HG02623 (cell line): ENCODE measurements around the gene NOS1AP.

Source experiments
- ATAC-seq: cut with Tn5 transposase; IDR thresholded peaks from one replicate; pipeline ENCODE4 v1.9.1; 2021; ENCODE audit warnings: moderate library complexity; ENCODE audit not compliant: unreplicated experiment

NOS1AP gene

DNA sequence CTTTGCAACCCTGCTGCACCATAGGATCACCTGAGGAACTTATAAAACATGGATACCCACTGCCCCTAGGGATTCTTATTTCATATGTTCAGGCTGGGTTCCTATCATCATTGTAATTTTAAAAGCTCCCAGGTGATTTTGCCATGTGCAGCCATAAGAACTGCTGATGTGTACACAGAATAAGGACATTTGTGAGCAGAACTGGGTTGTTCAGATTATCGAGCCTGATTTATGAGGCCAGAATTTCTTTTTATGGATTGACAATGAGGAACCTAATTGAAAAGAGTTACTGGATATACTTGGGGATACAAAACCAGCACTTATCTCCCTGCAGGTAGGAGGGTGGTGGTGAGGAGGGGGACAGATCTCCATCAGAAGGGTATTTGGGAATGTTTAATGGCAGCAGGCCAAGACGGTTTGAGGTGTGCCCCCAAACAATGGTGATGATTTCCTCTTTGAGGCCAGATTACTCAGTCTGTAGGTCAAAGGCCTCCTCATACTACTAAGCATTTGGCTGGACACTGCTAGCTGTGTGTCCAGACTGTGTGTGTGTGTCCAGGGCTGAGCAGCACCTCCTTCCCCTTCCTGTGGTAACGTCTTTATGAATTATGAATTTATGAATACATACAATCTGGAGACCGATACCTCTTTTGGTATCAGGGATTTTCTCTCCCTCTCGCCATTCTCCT, 18.9 kb downstream of the NOS1AP start:
- ATAC-seq, result no peak

DNA sequence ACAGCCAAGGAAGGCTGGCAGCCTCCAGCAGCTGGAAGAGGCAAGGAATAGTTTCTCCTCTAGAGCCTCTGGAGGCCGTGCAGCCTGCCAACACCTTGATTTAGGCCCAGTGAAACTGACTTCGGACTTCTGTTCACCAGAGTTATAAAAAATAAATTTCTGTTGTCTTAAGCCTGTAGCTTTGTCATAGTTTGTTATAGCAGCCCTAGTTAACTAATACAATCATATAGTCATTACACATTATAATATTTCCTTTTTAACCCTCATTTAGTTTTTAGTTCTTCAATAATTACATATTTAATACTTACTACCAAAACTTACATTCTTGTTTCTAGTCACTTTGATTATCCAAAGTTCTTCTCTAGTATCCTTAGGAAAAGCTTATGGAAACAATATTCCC, 20.3 kb downstream of the NOS1AP start:
- no peak for ATAC-seq

DNA sequence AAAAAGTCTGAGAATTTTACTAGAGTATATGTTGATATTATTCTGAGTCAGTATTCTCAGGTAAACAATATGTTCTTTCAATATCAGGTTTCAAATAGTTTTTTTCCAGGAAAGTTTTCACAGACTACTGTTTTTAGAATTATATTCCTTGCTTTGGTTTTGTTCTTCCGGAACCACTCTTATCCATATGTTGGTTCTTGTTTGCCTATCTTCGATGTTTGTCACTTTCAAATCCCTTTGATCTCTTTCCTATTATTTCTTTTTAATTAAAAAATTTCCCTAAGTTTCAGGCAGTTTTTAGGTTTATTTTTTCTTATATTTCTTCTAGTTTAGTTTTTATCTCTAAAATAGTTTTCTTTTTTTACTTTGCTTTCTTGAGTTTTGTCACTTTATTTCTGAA, 20.9 kb downstream of the NOS1AP start:
- ATAC-seq, result no peak

DNA sequence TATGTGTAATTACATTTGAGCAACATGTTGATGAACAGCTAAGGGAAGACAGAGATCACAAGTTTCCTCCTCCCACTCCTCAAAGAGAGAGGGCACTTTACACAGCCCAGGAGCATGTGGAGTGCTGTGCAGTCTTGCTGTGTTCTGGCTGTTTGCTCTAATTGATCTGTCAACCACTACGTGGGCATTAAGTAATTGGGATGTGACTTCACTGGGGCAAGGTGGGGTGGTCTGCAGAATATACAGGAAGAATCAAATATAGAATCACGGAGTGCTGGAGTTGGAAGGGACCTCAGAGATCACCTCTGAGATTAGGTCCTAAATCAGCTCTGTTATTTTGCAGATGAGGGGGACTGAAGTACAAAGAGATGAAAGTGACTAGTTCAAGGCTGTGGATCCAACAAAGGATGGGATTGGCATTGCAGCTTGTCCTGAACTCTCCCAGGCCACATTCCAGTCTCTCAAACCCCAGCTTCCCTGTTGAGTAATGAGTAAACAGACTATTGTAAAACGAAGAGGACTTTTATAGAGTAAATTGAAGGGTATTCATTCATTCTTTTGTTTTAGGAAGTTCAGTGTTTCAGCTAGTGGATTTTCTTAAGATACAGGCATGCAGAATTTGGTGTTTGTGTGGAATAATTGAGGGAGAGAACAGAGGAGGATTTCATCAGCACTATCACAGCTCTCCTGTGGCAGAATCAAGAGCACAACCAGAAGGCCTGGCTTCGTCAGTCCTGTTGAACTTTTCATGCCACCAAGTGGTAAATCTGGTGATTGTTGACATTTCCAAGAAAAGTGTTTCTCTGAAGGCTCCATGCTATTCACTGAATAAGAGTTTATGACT, 22.4 kb downstream of the NOS1AP start:
- ATAC-seq, result no peak

DNA sequence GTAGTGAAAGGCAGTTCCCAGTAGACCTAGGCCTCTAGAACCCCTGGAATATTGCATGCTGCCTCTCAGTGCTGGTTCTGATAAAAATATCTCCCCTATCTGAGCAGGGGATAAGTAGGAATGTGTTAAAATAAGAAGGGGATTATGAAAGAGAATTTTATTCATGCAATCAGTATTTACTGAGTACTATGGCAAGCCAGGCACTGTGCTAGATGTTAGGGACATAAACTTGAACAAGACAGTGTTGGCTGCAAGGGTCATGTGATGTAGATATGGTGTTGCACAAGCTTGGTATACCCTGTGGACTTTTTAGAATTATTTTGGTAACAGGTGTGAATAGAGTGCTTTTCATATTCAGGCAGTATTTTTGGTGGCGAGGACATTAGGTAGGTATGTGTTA, 23.6 kb downstream of the NOS1AP start:
- ATAC-seq, result no peak

DNA sequence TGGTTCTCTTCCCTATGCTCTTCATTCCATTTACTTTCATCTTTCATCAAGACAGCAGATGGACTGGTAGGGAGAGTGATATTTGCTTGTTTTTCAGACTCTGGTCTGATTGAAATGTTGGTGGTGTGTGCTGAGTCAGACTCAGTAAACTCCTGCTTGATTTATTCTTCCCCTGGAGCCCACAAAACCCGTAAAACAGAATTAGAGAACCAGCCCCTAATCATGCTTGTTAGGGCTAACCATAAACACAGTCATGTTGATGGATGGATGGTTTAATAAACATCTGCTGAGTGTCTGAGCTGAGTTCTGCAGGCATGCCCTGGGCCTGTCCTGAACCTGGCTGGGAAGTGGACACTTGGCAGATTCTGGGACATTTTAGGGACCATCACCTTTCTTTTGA, 24.8 kb downstream of the NOS1AP start:
- no peak for ATAC-seq

DNA sequence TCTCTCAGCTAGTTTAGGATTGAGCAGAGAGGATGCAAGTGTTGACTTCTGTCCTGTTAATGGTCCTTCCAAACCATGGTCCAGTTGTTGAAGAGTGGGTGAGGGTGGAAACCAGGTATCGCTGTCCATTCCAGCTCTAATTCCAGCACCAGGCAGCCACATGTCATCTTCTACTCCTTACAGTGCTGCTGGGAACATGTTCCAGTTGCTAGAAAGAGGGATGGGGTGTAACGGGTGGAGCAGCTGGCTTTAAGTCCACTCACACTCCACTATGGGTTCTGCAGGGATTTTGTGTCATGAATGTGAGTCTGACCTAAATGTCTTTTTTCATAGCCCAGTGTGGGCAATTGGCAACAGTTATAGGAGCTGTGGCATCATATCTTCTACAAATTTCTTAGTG, 25.2 kb downstream of the NOS1AP start:
- ATAC-seq, result no peak

DNA sequence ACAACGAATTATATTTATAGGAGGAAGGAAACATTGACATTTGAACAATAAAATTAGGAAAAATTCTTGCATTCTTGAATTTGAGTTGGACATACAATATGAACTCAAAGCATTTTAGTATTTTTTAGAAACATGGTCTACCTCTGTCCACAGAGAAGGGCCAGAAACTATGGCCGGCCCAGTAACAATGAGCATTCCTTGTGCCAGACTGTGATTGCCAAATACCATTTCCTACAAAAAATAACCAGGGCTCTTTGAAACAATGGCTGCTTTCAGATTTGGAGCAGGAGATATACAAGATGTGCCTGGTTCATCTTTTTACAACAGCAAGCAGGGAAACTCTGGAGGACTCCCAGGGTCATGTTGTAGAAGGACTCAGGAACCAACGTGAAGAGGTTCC, 38.4 kb downstream of the NOS1AP start:
- ATAC-seq, result no peak

DNA sequence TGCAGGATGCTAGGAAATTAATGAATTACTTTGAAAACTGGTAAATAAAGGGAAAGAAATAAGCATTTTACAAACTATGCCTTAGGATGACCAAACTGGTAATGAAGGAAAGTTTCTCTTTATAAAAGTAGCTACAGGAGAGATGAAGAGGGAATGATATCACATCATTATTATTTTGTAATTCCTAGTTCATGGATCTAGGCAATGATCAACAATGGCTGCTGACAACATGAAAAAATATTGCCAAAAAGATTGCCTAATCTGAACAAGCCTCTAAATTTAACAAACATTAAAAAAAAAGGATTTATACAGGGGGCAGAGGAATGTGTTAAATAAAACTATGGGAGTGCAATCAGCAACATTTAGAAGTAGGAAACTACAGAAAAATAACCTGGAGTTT, 38.9 kb downstream of the NOS1AP start:
- no peak for ATAC-seq

DNA sequence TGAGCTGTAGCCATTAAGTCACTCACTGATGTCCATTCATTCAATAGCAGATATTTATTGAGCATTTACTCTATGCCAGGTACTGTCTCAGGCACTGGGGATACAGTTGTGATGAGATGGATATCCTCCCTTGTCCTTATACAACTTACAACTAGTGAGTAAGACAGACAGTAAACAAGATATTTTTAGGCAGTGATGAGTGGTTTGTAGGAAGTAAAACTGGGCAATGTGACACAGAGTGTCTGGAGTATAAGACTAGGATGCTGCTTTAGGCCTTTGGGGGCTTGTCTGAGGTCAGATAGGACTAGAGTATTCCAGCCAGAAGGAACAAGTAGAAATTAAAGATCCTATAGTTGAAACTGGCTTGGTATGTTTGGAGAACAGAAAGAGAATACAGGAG, 41.4 kb downstream of the NOS1AP start:
- no peak for ATAC-seq

DNA sequence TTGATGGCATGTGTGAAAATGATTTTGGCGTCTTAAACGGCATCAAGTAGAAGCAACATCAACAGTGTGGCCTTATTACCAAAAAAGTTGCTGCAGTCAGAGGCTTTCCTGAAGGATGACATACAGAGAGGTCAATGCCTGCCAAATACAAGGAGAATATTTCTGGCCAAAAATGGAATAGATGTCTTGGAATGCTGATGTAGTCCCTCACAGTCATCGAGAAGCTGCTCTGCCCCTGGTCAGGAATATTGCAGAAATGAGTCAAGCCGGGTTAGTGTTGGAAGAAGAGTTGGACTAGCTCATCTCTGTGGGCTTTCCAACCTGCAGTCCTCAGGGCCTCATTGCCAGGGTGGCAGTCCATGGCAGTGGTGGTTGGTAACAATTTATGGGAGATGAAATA, 42.1 kb downstream of the NOS1AP start:
- no peak for ATAC-seq

DNA sequence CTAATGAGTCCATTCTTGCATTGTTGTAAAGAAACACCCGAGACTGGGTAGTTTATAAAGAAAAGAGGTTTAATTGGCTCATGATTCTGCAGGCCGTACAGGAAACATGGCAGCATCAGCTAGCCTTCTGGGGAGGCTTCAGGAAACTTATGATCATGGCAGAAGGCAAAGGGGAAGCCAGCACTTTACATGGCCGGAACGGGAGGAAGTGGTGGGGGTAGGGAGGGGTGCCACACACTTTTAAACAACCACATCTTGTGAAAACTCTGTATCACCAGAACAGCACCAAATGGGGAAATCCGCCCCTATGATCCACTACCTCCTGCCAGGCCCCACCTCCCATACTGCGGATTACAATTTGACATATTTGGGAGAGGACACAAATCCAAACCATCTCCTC, 43.9 kb downstream of the NOS1AP start:
- no peak for ATAC-seq

DNA sequence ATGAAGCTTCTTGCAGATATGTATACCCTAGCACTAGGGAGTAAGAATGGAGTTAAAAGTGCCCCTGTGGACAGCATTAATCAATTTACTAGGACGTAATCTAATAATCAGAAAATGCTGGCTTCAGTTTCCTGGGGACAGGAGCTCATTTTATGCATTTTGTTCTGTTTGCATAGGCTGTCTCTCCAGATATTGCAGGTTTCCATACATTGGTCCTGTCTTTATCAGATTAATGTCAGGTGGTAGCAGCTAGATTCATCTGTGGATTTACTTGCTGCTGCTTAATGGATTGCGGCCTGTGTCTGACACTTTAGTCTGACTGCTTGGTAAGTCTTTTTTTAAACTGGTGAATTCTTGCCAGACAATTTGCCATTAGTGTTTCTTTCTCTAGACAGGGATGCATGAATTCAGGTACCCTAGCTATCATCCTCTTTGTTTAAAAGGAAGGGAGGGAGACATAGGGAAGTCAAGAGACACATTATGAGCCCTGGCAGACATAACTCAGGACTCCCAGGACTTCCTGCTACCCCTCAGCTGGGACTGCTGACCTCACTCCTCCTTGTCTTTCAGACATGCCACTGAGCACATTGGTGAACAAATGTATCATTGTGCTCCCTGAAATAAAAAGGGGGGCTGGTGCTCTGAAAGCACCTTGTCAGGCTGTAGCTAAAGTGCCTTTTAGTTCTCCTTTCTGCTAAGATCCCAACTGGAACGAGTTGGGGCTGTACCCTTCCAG, 47.7 kb downstream of the NOS1AP start:
- no peak for ATAC-seq

DNA sequence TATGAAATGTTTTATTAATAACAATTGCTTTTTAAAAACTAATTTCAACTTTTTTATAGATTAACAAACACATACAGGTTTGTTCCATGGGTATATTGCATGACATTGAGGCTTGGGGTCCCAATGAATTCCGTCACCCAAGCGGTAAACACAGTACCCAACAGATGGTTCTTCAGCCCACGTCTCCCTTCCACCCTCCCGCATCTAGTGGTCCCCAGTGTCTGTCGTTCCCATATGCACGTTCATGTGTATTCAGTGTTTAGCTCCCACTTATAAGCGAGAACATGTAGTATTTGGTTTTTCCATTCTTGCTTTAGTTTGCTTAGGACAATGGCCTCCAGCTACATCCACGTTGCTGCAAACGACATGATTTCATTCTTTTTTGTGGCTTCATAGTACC, 48.6 kb downstream of the NOS1AP start:
- ATAC-seq, result no peak

DNA sequence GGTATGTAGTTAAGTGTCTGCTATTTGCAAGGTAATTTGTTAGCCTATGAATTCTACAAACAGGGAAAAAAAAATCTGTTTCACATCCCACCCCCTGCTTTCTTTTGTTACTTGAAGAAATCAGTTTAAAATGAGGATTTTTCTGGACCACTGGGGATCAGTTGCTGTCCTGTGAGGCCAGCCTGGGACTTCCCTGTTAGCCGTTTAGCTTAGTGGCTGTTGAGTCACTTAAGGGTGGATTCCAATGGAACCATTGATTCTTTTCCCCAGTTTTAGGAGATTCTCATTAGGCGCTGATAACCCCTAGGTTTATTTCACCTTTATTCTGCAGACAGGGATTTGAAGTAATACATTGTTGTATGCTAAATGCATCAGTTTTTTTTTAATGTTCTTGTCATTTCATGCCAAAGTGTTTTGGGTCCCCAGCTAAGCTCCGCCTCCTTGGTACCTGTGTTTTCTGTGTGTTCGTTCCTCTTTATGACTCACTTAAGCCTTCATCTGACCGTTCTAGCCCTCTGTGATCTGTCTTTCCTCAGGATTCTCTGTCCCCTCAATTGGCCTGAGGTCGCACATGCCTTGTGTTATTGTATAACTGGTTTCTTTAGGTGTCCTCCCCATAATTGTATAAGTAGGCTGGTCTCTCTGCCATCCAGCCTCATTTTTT, 59.3 kb downstream of the NOS1AP start:
- ATAC-seq, result no peak

DNA sequence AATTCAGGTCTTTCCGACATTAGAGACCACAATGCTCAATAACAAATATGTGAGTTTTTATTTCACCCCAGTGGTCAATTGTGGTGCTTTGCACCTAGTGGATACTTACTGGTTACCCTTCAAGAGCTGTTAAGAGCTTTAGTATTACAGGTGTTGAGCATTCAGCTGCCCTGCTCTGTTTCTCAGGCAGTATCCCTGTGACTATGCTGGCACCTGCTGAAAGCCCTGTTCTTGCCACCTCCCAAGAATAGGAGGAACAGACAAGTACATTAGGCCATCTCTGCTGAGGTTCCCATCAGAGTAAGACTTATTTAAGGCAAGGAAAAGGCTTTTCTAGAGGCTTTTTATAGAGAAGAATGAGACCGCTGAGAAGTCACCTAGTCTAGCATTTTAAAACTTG, 60.8 kb downstream of the NOS1AP start:
- ATAC-seq, result no peak

DNA sequence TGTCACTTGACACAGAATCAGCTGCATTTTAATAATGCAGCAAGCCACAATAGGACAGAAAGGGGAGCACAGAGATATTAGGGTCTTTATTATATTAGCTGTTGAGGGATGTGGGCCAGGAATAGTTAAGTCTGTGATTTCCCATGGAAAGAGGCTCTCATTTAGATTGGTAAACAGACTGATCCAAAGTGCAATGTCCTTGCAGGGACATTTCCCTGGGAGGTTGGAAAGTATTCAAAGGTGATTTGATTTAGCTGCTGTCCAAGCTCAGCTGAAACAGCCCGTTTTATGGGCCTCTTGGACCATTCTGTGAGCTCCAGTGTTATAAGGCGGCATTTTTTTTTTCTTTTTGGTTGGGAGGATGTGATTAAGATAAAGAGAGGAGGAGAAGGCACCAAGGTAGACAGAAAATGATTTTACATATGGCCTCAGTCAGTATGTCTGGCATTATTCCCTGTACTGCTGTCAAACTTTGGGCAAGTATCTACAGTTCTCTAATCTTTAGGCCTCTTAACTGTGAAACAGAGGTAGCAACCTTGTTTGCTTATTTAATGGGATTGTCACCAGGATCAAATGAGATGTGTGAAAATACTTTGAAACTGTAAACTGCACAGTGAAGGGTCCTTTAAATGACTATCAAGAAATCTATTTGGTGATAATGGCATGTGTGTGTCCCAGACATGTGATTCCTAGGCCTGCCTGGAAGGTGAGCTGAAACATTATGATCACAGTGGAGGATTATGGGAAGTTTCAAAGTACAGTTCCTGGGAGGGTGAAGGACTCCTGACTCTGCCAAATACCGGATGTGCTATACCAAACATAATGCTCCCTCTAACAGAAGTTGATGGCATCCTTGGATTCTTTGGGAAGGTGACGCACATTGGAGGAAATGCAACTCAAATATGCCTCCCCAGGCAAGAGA, 62.2 kb downstream of the NOS1AP start:
- ATAC-seq, result no peak

DNA sequence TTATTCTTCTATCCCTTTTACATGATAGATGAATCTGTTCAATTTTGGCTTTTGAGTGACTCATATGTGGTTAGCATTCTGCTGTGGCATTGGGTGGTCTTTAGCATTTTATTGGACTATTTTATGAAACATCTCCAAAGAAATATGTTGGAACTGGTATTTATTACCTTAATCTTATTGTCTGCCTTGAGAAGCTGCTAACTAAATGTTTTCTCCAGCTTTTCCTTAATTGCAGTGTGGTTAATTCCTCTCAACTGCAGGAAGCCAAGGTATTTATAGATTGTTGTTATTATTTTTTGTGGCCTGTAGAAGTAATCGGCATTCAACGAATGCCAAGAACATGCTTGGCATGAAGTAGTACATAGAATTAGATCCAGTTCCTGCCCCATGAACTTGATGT, 64.1 kb downstream of the NOS1AP start:
- ATAC-seq, result no peak

DNA sequence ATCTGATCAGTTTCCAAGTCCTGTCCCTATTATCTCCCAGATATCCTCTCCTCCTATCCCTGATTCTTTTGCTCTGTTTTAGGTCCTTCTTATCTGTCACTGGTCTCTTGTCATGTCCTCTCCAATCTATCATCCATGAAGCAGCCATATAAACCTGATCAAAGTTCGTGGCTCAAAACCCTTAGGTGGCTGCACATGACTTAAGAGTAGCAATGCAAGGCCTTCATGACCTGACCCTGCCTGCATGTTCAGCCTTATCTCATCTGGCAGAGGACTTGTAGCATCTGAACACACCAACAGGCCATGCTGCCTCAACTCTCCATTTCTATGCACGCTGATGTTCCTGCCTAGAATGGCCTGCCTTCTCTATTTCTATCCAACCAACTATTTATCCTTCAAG, 65.2 kb downstream of the NOS1AP start:
- no peak for ATAC-seq

DNA sequence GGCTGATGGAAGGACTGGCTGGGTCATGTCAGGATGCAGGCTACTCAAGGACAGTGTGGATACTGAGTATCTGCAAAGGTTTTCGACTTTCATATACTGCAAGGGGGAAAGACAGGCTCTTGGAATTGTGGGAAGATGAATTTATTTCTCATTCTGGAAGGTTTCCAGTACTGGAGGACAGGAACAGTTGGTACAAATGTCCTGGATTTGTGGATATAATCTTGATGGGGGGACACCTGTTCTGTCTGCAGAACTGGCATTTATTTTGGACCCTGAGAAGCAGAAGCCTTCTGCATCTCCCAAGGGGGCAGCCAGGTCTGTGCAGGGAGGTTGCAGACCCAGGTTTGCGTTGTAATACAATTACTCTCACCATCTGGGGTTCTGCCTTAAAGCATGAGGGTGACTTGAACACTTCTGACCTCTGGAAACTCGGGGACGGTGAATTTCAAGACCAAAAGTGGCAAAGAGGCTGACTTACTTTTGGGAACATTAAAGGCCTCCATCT, 65.8 kb downstream of the NOS1AP start:
- ATAC-seq, result no peak
